Pancreas (tissue), 10 donors: ENCODE data around the gene PIGZ. TPM values are rescaled to one million over a fixed set of nuclear protein-coding genes. Genes with fewer than 3 reads are reported as not detected.

Source experiments
- ATAC-seq, 4 donors: fragments of 200-7000 bp; cut with Tn5 transposase; one replicate each; pipeline versions ENCODE4 v1.8.0 to v1.9.1; 2020; ENCODE audit warnings: mild to moderate bottlenecking in 4 of 4, moderate library complexity in 4 of 4
- DNase-seq, 6 donors: peaks; one replicate each; pipeline ENCODE4 v3.0.0-alpha.2; 2020
- FAIRE-seq: peaks from 2 replicates; lab custom pipeline; 2012; peaks lifted over from hg19 to GRCh38; lab: Jason Lieb, UNC
- H3K27ac ChIP-seq, 4 donors: fragments of 200-600 bp; sonication (generic); 1 replicate in 3 of 4; 2 replicates in 1 of 4; pipeline versions ENCODE4 v1.5.0 to v1.8.0; 2020
- H3K27me3 ChIP-seq, 4 donors: fragments of 200-600 bp; one replicate each; pipeline ENCODE4 v1.8.0; 2021
- H3K36me3 ChIP-seq, 3 donors: fragments of 200-600 bp; sonication (generic) in 1 of 3; one replicate each; pipeline versions ENCODE4 v1.5.0 to v1.8.0; 2020 to 2021
- H3K4me1 ChIP-seq, 3 donors: fragments of 200-600 bp; one replicate each; pipeline ENCODE4 v1.8.0; 2021
- H3K4me3 ChIP-seq, 4 donors: fragments of 200-600 bp; sonication (generic) in 2 of 4; one replicate each; pipeline versions ENCODE4 v1.5.0 to v1.8.0; 2020 to 2021
- H3K9me3 ChIP-seq, 4 donors: fragments of 200-600 bp; one replicate each; pipeline ENCODE4 v1.8.0; 2021
- WGBS, 2 donors: extraction: QIAGEN DNeasy Blood & Tissue Kit; methylation state at CpG; one replicate each; pipeline ENCODE4 v1.1.7; 2013; 5-methylcytosine and 5-hydroxymethylcytosine counted together
- intact Hi-C, 3 donors: fragments of 100-400 bp; cut with DNase I; formaldehyde crosslinking; loops; one replicate each; pipeline versions ENCODE4 v1.11.1 to v1.14.2; 2022
- polyA plus RNA-seq, 2 donors: library from polyadenylated mRNA; stranded (reverse); fragments of 200-250 nt; gene quantifications; one replicate each; pipeline ENCODE4 v1.2.3, GENCODE V29; 2013
- total RNA-seq, 6 donors: library from RNA; stranded (reverse); fragmentation: NEBNext Ultra II Directional in 4 of 6; extraction: Animal tissue kit (Norgen Biotek cat#: 25700) in 4 of 6; gene quantifications; one replicate each; pipeline versions ENCODE4 v1.2.1 to v1.2.4, GENCODE V29; 2021 to 2023
- TF ChIP-seq, protein P1 (sequence below), 4 donors: fragments of 200-600 bp; sonication (generic) in 3 of 4; IDR thresholded peaks; one replicate each; pipeline versions ENCODE4 v1.5.0 to v1.8.0; 2021; ENCODE audit warnings: antibody characterized with exemption in 4 of 4
- donor health status: healthy with polysubstance abuse.
- donor health status: DM: no; HTN: no; CAD: no; lungs with moderate emphysema.
- donor health status: DM: no; HTN: no; CAD: no.
- donor health status: control.
- donor health status: control.
- donor health status: Bipolar disorder and iron deficiency.
- donor health status: DM: yes; HTN: yes; CAD: no.
- donor health status: DM: no; HTN: no; CAD: no.
- donor health status: DM: no; HTN: no; CAD: no.
- donor health status: DM: yes; HTN: yes; CAD: no.

Gene PIGZ, protein sequence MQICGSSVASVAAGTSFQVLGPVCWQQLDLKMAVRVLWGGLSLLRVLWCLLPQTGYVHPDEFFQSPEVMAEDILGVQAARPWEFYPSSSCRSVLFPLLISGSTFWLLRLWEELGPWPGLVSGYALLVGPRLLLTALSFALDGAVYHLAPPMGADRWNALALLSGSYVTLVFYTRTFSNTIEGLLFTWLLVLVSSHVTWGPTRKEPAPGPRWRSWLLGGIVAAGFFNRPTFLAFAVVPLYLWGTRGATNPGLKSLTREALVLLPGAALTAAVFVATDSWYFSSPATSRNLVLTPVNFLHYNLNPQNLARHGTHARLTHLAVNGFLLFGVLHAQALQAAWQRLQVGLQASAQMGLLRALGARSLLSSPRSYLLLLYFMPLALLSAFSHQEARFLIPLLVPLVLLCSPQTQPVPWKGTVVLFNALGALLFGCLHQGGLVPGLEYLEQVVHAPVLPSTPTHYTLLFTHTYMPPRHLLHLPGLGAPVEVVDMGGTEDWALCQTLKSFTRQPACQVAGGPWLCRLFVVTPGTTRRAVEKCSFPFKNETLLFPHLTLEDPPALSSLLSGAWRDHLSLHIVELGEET
- total RNA-seq, result 1 to 10 TPM; 1.3 to 2.5 (median 1.8) TPM
- 1 to 10 TPM; 2.5 to 3.8 TPM for polyA plus RNA-seq

DNA sequence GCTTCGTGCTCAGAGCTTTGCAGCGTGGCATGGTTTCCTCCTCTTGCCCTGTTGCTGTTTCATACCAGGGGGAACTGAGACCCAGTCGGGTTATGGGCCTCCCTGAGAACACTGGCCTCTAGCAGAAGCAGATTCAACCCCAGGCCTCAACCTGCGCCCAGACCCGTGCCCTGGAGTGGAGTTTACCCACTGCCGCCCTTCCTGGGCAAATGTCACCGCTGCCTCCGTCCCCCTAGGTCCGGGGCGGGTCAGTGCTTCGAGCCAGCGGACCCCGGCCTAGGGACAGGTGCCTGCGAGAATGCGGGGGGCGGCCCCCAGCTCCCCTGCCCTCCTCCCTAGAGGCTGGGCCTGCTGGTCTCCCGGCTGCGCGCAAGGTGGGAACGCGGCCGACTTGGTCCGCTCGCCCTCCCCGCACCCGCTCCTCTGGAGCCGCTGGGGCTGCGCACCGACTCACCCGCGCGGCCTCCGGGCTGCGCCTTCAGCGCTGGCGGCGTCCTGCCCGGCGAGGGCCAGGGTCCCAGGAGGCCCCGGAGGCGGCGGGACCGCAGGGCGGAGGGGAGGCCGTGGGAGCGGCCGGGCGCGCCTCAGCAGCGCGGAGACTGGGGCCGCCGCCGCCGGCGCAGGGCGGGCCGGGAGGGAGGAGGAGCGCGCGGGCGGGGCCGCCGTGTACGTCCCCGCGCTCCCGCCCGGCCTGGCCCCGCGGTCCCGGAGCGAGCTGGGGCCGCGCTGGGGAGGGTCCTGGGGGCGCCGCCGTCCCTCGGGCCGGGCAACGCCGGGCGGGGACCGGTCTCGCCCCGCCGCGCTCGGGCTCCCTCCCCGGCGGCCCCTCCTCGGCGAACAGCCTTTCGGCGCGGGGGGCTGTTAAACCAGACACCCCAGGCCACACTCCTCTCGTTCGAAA lies at the start of gene PIGZ:
PIGZ (minus strand) TSS at position 601 of the 901 bp plus-strand sequence. CDS start 16,802 bp downstream, outside the sequence.
- no peaks in the 10 kb centered on the region for H3K36me3 ChIP-seq
- intact Hi-C loops, result loop anchor here in 1 of 3 donors (5.0 kb wide), 1 partner anchor 131 kb away; no protein-coding TSS in a partner anchor
- ATAC-seq, result peak; percentile 79 to 84 (median 82)
- peak within 1 kb of the TSS; percentile 69 to 91 (median 86) for H3K4me3 ChIP-seq
- TF ChIP-seq, protein P1, sequence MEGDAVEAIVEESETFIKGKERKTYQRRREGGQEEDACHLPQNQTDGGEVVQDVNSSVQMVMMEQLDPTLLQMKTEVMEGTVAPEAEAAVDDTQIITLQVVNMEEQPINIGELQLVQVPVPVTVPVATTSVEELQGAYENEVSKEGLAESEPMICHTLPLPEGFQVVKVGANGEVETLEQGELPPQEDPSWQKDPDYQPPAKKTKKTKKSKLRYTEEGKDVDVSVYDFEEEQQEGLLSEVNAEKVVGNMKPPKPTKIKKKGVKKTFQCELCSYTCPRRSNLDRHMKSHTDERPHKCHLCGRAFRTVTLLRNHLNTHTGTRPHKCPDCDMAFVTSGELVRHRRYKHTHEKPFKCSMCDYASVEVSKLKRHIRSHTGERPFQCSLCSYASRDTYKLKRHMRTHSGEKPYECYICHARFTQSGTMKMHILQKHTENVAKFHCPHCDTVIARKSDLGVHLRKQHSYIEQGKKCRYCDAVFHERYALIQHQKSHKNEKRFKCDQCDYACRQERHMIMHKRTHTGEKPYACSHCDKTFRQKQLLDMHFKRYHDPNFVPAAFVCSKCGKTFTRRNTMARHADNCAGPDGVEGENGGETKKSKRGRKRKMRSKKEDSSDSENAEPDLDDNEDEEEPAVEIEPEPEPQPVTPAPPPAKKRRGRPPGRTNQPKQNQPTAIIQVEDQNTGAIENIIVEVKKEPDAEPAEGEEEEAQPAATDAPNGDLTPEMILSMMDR (IDR thresholded peaks at IDR 0.05), result no peak
- FAIRE-seq, result no peak
- H3K9me3 ChIP-seq, result no peaks in the 10 kb centered on the region
- peak within 1 kb of the TSS in 2 of 4 donors; percentile 33 to 57 for H3K27ac ChIP-seq
- 1 to 4% methylated on average over 57 to 98 of the region's 98 CpGs for WGBS, 2 donors
- H3K27me3 ChIP-seq, result no peaks in the 10 kb centered on the region
- DNase-seq, result peak; percentile 27 to 81 (median 40)
- peaks cover 0 to 4% (median 0%) of the 10 kb centered on the region in 3 donors for H3K4me1 ChIP-seq

DNA sequence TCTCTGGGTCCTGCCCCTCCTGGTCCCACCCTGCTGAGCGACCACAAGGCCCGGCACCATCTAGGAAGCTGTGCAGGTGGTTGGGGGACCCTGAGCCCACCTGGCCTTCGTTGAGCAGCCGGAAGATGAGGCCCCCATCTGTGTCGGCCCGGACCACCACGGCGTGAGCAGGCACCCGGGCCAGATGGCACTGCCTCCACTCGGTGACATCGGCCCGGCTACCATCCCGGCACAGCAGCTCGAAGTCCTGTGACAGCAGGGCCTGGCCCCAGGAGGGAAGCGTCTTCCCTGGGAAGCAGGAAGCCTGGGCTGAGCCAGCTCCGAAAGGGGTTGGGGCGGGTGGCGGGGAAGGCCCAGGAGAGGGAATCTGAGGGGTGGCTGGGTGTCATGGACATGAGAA lies 48.4 kb upstream of the PIGZ start:
- Histone ChIP-seq H3K36me3 (no peaks in the 10 kb centered on the region), H3K27ac (no peak overlapping the region), H3K4me3 (no peak overlapping the region), H3K27me3 (no peaks in the 10 kb centered on the region), H3K4me1 (no peaks in the 10 kb centered on the region), H3K9me3 (no peaks in the 10 kb centered on the region)
- intact Hi-C loops, result no loop called here
- TF ChIP-seq, protein P1 (IDR thresholded peaks at IDR 0.05), result no peak
- WGBS, 2 donors, result 88 to 92% methylated on average over 18 of the region's 18 CpGs
- no peak for ATAC-seq
- peak in 1 of 6 donors; percentile 68 for DNase-seq
- no peak for FAIRE-seq

DNA sequence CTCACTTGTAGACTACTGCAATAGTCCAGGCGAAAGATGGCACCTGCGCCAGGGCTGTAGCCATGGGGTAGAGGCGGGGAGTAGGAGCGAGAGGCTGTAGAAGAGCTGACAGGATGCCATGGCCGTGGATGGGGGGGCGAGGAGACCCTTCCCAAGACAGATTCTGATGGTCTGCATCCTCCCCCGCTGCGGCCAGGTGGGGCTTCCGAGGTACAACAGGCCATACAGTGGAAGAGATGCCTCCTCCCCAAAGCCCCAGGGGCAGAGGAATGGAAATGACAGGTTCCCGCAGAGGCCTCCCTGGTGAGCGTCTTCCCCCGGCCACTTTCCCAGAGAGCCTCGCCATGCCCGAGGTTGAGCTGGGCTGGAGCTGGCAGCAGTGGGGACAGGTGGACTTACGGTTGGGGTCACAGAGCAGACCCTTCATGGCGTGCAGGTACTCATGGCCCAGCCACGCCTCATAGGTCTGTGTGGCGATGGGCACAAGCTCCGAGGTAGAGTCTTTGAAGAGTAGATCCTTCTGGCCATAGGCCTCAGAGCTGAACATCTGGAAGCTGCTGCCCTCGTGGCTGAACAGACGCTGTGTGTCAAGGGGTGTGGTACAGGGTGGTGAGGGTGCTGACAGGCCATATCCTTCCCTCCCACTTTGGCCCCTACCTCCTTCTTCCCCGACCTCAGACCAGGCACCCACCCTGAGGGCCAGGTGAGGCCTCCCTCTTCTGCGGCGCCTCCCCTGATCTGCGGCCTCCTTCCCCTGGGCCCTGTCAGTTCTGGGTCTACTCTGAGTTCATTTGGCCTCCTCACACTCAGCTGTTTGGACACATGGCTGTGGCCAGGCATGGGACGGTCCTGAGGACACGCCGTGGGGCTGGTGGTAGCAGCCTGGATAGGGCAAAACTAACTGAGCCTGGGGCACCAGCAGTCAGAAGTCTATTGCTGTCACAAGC lies 47.4 kb upstream of the PIGZ start:
- no peaks in the 10 kb centered on the region for H3K9me3 ChIP-seq
- 90 to 94% methylated on average over 28 of the region's 28 CpGs for WGBS, 2 donors
- ATAC-seq (no peak), FAIRE-seq (no peak), DNase-seq (peak in 1 of 6 donors; percentile 42)
- TF ChIP-seq, protein P1 (IDR thresholded peaks at IDR 0.05), result no peak
- H3K36me3 ChIP-seq, result no peaks in the 10 kb centered on the region
- intact Hi-C loops, result no loop called here
- no peaks in the 10 kb centered on the region for H3K4me1 ChIP-seq
- no peak overlapping the region for H3K4me3 ChIP-seq
- no peak overlapping the region for H3K27ac ChIP-seq
- no peaks in the 10 kb centered on the region for H3K27me3 ChIP-seq

DNA sequence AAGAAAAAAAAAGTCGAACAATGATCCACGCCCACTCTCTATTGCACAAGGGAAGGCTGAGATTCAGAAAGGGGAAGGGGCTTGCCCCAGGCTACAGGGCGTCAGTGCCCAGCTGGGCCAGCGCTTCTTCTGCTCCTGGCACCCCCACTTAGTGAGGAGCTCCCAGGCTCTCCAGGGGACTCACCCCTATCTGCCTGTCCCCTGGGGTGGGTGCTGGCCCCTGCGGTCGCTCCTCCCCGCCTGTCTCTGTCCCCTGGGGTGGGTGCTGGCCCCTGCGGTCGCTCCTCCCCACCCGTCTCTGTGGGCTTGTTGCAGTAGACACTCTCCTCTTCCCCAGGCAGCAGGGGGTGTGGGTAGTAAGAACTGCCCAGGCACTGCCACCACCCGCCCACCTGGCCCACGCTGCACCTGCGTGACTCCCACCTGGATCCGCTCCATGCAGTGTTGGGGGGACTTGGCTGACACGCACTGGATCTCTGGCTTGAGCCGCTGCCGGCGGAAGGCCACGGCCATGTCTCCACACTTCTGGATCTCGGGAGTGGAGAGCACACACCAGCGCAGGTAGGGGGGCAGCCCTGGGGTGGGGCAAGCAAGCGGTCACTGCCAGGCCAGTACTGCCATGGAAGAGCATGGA lies 46.4 kb upstream of the PIGZ start:
- WGBS, 2 donors, result 87 to 94% methylated on average over 22 of the region's 22 CpGs
- peak in 1 of 6 donors; percentile 37 for DNase-seq
- H3K27ac ChIP-seq, result no peak overlapping the region

More for the DNA sequence above, 46.4 kb upstream of the PIGZ start:
- intact Hi-C loops, result no loop called here
- TF ChIP-seq, protein P1 (IDR thresholded peaks at IDR 0.05), result no peak
- Histone ChIP-seq H3K36me3 (no peaks in the 10 kb centered on the region), H3K9me3 (no peaks in the 10 kb centered on the region), H3K27me3 (no peaks in the 10 kb centered on the region), H3K4me3 (no peak overlapping the region), H3K4me1 (no peaks in the 10 kb centered on the region)
- FAIRE-seq, result no peak
- ATAC-seq, result no peak
